HG03060 (cell line): ENCODE data around the gene CD3G.
"Not testable (repeated sequence)": the region's sequence is repeated elsewhere in the genome, so short reads cannot be mapped to it uniquely, and the experiment has no call there.

Experiments
- ATAC-seq: cut with Tn5 transposase; IDR thresholded peaks from one replicate; pipeline ENCODE4 v1.9.1; 2021; ENCODE audit warnings: low read depth, moderate number of reproducible peaks; ENCODE audit not compliant: unreplicated experiment

The CD3G gene

DNA sequence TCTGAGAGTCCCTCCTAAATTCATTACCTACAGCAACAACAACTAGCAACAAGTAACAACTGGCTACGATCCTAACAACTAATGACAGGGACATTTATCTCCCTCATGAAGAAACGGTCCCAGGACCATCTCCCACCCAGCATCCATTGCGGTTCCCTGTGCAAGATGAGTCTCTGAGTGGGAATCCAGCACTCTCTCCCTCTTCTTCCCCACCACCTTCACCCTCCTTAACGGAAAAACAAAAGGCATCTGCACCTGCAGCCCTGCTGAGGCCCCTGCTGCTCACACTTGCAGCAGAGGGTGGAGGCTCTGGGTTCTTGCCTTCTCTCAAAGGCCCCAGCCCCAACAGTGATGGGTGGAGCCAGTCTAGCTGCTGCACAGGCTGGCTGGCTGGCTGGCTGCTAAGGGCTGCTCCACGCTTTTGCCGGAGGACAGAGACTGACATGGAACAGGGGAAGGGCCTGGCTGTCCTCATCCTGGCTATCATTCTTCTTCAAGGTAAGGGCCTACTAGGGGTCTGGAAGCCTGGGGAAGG lies at the start of gene CD3G:
Gene CD3G (plus strand): TSS at position 364 of the 535 bp plus-strand sequence. CDS start 80 bp downstream, at position 444.
- no peak for ATAC-seq

DNA sequence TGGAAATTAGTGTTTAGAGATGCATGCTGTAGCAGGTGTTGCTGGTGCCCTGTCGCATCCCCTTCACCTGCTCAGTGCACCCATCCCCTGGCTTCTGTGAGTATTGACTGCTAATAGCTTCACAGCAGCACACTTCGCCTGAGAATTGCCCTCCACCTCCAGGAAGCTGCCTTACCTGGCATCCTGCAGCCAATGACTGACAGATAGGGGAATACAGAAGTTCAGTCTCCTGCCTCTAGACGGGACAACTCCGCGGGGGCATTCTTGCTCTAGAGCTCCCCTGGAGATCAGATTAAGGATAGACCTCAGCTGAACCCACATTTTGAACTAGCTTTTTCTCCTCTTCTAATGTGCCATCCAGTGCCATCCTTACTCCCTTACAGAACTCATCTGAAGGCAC lies 48.9 kb upstream of the CD3G start:
- no peak for ATAC-seq

DNA sequence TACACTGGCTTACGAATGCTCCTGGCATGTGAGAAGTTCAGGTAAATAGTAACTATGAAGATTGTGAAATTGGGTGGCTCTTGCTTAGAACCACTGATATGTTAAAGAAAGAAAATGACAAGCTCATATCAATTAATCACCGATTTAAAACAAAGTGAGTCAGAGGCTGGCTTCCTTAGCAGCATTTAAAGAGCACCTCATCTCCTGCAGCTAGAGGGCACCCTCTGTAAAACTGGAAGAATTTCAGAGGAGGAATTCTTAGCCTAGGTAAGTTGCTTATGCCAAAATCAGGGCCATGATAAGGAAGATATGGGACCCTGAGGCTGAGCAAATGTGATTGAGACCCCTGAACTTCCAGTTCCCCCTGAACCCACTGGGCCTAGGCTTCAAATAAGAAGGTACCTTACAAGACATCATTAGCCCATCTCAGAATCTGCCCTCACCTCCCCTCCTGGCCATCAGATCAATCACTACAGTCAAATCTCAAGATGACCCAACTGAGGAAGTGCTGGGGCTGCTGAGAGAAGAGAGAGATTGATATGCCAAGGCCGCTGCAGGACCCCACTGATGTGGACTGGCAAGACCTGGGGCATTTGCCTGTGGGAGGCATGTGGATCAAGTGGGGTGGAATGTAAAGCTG lies 48.2 kb upstream of the CD3G start:
- ATAC-seq: no peak

DNA sequence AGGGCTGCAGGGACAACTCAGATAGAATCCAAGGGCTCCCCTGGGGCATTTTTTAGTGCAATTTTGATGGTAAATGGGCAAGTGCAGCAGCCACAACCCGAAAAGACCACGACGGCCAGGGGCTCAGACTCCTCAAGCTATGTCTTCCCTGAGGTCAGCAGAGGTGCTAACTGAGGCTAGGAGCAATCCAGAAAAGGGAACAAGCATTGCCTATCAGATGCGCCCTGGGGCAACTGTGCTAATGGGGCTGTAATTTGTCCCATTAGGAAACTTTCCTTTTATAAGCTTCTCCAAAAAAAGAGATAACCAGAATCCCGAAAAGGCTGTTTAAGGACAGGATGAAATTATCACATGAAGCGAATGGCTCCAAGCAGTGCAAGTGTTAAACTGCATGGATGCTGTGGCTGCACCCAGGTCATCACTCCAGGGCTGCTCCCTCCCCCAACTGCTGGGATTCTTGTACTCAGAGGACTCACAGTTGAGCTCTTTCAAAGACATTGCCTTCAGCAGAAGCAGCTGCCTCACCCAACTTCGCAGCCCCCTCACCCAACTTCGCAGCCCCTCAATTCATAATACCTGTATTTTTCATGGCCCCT lies 42.4 kb upstream of the CD3G start:
- ATAC-seq: no peak

DNA sequence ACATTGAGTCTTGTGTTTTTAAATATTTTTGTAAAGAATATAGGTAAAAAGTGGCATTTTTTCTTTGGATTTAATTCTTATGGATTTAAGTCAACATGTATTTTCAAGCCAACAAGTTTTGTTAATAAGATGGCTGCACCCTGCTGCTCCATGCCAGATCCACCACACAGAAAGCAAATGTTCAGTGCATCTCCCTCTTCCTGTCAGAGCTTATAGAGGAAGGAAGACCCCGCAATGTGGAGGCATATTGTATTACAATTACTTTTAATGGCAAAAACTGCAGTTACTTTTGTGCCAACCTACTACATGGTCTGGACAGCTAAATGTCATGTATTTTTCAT lies 39.9 kb upstream of the CD3G start:
- no peak for ATAC-seq

DNA sequence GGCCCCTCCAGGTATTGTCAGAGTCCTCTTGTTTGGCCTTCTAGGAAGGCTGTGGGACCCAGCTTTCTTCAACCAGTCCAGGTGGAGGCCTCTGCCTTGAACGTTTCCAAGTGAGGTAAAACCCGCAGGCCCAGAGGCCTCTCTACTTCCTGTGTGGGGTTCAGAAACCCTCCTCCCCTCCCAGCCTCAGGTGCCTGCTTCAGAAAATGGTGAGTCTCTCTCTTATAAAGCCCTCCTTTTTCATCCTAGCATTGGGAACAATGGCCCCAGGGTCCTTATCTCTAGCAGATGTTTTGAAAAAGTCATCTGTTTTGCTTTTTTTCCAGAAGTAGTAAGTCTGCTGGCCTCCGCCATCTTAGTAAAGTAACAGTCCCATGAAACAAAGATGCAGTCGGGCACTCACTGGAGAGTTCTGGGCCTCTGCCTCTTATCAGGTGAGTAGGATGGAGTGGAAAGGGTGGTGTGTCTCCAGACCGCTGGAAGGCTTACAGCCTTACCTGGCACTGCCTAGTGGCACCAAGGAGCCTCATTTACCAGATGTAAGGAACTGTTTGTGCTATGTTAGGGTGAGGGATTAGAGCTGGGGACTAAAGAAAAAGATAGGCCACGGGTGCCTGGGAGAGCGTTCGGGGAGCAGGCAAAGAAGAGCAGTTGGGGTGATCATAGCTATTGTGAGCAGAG lies 39.4 kb upstream of the CD3G start, which contains the start of gene CD3E:
Gene CD3E (plus strand): TSS at position 163 of the 681 bp plus-strand sequence. CDS start 223 bp downstream, at position 386.
- no peak for ATAC-seq

DNA sequence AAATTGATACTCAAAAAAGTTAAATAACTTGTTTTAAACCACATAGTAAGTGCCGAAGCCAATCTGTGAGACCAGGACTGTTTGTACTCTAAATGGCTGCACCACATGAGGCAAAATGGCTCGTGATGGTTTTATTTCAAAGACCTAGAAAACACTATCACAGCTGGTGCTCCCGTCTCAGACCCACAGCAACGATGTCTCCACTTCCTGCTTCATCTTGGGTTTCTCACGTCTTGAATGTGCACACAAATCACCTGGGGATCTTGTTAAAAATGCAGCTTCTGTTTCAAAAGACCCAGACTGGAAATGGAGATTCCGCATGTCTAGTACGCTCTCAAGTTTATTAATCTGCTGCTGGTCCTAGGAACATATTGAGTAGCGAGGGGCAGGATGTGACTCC lies 38.4 kb upstream of the CD3G start:
- no peak for ATAC-seq

DNA sequence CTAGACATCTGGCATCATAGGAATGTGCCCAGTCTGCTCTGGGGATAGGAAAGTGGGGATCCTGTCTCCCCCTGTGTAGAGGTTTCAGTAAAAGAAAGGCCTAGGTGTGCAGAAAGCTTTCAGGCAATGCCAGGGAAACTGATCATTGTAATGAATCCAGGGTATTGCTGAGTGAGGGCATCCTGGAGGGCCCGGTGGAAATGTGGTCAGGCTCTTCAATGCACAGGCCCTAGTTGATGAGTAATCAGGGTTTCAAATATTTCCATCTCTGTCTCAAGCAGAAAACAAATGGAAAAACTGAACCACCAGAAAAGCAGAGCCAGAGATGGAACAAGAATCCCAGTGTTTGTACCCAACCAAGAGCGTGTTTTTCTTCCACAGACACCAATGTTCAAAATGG lies 37.6 kb upstream of the CD3G start:
- ATAC-seq: no peak

DNA sequence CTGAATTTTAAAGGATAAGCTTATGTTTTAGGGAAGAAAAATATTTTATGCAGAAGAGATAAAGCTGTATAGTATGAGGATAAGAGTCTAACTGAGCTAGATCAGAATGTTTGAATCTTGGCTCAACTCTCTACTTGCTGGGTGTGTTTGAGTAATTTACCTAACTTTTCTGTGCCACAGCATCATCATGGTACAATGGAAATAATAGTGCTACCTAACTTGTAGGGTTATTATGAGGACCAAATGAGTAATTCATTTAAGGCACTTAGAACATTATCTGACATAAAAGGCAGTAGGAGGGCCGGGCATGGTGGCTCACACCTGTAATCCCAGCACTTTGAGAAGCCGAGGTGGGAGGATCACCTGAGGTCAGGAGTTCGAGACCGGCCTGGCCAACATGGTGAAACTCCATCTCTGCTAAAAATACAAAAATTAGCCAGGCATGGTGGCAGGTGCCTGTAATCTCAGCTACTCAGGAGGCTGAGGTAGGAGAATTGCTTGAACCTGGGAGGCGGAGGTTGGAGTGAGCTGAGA lies 35.1 kb upstream of the CD3G start:
- not testable (repeated sequence) for ATAC-seq

DNA sequence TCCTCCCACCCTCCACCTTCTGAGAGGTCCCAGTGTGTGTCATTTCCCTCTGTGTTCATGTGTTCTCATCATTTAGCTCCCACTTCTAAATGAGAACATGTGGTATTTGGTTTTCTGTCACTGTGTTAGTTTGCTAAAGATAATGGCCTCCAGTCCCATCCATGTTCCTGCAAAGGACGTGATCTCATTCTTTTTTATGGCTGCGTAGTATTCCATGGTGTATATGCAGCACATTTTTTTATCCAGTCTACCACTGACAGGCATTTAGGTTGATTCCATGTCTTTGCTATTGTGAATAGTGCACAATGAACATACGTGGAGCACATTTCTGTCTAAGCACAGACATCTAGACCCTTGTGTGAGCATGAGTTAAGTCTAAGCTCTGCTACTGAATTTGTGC lies 33.9 kb upstream of the CD3G start:
- no peak for ATAC-seq

DNA sequence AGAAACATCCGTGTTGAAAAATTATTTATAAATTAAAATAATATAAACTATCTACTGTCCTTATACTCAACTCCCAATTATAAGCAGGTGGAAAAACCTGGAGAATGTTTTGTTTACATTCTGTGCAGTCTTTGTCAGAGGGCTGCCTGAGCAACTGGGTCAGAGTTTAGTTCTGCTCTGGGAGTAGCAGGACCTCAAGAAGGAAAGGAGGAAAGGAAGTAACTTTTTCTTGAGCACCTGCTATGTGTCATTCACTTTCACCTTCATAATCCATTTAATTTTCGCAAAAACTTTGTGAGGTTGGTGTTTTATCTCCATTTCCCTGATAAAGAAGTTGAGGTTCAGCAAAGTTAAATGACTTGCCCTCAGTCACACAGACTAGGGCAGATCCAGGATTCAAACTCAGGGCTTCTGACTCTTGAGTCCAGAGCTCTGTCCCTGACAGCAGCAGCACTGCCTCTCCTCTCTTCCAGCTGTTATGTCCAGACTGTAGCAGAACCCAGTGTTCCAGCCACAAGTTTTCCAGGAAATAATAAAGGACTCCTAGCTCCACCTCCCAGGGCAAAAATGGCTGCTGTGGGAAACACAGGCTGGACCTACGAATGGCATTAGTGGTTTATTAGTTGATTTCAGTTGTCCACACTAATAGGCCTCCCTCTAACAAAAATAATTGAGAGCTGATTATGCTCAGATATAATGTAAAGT lies 33.2 kb upstream of the CD3G start:
- no peak for ATAC-seq

DNA sequence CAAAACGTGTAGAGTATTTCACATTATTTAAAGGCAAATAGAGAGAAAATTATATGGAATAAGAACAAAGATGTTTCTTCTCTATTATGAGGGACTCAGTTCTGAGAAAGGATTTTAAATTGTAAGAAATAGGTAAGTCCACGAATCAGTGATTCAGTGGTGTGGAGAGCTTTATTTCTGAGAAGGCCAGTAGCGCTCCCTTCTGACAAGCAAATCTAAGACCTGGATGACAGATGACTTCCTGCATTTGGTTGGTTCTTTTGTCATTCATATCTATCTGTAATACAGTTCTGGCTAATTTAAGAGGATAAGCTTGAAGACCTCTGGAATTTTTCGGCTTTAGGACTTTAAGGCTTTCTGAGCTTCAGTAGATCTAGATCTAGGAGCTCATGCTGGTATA lies 32.6 kb upstream of the CD3G start:
- no peak for ATAC-seq

DNA sequence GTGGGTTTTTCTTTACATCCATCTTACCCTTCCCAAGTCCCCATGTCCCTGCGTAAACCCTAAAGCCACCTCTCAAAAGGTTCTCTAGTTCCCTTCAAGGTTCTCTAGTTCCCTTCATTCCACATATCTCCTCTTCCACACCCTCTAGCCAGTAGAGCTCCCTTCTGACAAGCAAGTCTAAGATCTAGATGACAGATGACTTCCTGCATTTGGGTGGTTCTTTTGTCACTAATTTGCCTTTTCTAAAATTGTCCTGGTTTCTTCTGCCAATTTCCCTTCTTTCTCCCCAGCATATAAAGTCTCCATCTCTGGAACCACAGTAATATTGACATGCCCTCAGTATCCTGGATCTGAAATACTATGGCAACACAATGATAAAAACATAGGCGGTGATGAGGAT lies 31.8 kb upstream of the CD3G start:
- ATAC-seq: no peak

DNA sequence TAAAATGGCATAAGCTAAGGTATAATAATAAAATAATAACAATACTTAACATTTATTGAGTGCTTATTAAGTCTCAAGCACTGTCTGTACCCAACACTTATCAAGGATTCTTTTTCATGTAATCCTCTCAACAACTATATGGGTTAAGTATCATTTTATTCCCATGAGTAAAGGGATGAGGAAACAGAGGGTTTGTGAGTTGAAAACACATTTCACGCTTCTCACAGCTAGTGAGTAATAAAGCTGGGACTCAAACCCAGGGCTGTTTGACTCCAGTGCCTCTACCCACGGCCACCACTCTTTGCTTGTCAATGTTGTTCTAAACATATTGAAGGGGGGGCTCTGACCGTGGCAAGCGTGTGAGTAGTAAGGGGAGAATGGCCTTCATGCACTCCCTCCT lies 30.9 kb upstream of the CD3G start:
- ATAC-seq: no peak

DNA sequence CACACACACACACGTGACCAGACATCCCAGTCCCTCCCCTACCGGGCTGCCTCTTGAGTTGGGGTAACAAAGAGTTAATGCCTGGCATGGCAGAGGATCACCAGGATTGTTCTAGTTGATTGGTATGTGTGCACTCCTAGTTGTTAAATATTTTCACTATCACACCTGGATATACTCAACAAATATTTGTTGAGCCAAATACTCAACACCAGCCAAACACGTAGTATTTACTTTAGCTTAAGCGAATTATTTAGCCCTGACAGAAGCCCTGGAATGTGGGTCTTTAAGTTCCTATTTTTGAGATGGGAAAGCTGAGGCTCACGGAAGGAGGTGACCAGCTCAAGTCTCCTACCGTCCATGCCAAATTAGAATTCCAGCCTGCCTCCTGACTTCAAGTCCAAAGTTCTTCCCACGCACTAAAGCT lies 29.1 kb upstream of the CD3G start:
- no peak for ATAC-seq

DNA sequence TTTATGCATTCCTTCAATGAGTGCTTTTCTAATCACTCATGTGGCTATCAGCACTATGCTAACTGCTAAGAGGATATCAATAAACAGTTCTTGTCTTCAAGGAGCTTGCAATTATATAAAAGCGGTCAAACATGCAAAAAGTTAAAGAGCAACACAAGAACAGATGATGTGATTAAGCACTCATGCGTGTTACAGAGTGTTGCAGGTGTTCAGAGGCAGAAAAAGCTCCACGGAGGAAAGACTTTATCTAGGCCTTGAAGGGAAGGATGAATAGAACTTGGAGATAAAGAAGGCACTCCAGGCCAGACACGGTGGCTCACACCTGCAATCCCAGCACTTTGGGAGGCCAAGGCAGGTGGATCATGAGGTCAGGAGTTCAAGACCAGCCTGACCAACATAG lies 26.0 kb upstream of the CD3G start:
- ATAC-seq: no peak

DNA sequence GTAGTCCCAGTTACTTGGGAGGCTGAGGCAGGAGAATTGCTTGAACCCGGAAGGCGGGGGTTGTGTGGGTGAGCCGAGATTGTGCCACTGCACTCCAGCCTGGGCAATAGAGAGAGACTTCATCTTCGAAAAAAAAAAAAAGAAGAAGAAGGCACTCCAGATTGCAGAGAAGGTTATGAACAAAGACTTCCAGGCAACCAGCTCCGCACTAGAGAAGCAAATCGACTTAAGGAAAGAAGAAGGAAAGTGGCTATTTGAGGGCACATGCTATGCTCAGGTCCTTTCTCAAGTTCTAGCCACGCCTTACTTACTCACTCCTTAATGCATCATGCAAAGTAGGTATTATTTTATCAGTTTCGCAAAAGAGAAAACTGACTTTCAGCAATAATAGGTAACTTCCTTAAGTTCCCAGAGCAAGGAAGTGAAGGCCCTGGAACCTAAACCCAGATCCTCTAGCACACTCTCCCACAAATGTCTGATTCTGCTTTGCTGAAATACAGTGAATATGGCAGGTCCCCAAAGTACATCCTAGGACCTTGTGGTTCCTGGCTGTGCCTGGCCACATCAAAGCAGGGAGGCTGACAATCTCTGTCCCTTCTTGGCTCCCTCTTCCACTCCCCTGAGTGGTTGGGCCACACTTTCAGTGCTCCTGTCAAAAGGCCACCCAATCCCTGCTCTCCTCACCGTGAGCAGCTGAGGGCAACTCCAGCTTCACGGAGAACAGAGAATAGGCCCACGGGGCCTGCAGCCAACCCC lies 25.4 kb upstream of the CD3G start:
- ATAC-seq: no peak

DNA sequence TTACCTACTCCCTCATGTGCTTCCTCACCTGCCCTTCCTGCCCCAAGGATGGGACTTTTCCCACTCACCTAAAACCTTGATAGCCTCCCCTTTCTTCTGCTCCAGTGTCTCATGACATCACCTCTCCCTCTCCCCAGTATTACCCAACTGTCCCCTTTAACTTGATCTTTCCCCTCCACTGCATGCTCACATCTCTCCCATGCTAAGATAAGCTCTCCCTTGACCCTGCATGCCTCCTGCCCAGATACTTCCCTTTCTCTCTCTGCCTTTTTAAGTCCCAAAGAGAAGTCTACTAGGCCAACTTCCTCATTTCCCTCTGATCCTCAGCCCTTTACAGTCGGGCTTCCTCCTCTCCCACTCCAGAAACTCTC lies 24.8 kb upstream of the CD3G start:
- no peak for ATAC-seq

DNA sequence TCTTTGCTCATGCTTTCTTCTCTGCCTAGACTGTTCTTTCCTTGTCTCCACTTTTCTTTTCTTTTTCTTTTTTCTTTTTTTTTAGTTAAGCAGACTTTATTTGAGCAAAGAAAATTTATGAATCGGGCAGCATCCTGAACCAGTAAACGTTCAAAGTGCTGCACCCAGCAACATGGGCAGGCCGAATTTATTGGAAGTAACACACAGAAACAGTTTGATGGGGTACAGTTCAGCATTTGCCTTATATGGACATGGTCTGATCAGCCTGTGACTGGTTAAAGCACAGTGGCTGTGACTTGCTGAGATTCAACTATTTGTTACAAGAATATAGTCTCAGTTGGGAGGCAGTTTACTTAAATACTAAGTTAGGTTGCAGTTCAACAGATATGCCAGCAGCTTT lies 23.6 kb upstream of the CD3G start:
- no peak for ATAC-seq

DNA sequence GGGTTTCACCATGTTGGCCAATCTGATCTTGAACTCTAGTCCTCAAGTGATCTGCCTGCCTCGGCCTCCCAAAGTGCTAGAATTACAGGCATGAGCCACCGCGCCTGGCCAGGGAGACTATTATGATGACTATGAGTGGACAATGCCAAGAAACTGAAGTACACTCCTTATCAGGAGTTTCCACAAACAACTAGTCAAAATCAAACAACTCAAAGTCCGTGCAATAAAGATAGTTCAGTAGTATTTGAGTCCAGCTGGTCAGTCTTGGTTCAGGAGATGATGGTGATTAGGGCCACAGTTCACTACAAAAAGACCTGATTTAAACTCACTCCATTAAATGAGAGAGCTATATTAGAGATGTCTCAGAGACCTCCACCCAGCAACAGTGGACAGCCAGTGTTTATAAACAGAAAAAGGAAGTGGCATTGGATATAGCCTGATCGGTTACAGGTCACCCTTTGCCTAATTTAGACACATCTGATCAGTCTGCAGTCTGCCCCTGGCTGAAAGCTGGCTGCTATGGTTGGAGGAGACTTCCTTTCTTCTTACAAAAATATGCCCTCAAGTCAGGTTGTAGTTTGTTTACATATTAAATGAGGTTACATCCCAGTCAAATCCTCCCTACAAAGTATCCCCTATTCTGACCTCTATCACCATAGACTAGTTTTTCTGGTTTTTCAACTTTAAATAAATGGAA lies 22.6 kb upstream of the CD3G start:
- ATAC-seq: no peak
